GM20000 (cell line): ENCODE data around the gene IGSF22.
"Not testable (repeated sequence)": the region's sequence is repeated elsewhere in the genome, so short reads cannot be mapped to it uniquely, and the experiment has no call there.

Experiments used
- DNase-seq: peaks from one replicate; pipeline ENCODE4 v3.0.0; 2012; ENCODE audit warnings: low spot score
- TF ChIP-seq, protein P1 (sequence below): IDR thresholded peaks from 2 replicates; pipeline ENCODE4 v1.5.1; 2012; ENCODE audit warnings: mild to moderate bottlenecking, control low read depth; ENCODE audit errors: extremely low read depth, missing control alignments

IGSF22 gene

GRCh38 chr11:18668131-18668530 is 57.9 kb downstream of the IGSF22 start:
- TF ChIP-seq, protein P1, sequence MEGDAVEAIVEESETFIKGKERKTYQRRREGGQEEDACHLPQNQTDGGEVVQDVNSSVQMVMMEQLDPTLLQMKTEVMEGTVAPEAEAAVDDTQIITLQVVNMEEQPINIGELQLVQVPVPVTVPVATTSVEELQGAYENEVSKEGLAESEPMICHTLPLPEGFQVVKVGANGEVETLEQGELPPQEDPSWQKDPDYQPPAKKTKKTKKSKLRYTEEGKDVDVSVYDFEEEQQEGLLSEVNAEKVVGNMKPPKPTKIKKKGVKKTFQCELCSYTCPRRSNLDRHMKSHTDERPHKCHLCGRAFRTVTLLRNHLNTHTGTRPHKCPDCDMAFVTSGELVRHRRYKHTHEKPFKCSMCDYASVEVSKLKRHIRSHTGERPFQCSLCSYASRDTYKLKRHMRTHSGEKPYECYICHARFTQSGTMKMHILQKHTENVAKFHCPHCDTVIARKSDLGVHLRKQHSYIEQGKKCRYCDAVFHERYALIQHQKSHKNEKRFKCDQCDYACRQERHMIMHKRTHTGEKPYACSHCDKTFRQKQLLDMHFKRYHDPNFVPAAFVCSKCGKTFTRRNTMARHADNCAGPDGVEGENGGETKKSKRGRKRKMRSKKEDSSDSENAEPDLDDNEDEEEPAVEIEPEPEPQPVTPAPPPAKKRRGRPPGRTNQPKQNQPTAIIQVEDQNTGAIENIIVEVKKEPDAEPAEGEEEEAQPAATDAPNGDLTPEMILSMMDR, result no peak
- DNase-seq, result no peak

DNA sequence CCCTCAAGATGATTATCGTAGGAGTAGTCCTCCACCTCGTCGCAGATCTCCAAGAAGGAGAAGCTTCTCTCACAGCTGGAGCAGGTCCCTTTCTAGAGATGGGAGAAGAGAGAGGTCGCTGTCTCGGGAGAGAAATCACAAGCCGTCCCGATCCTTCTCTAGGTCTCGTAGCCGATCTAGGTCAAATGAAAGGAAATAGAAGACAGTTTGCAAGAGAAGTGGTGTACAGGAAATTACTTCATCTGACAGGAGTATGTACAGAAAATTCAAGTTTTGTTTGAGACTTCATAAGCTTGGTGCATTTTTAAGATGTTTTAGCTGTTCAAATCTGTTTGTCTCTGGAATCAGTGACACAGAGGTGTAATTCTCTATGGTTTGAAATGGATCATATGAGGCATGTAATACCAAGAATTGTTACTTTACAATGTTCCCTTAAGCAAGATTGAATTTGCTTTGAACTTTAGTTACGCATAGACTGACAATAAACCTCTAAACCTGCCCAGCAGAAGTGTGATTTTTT is 60.6 kb downstream of the IGSF22 start:
- DNase-seq, result not testable (repeated sequence)

- TF ChIP-seq, protein P1, result no peak
- no peak for DNase-seq
These were observed 68.3 kb downstream of the IGSF22 start for GRCh38 chr11:18657673-18658072.
